HepG2 (cell line): ENCODE data around the gene CD300LF. TPM values are rescaled to one million over a fixed set of nuclear protein-coding genes. Genes with fewer than 3 reads are reported as not detected.

ENCODE experiments used
- ATAC-seq: fragments of 200-7000 bp; cut with Tn5 transposase; 3 replicates; pipeline ENCODE4 v1.9.1; 2020; ENCODE audit warnings: mild to moderate bottlenecking, moderate library complexity
- BruUV-seq: library from RNA; stranded (reverse); fragments of 400-500 nt; replicated peaks from 2 replicates; lab custom pipeline; 2021; lab: Mats Ljungman, UMichigan
- CTCF ChIA-PET: fragments of 300-600 bp; formaldehyde crosslinking; extraction: SDS; loops from one replicate; lab custom pipeline; 2021; ENCODE audit warnings: low total read pairs, inconsistent platforms, low intra/inter-chr PET ratio; lab: Yijun Ruan, JAX
- POLR2A ChIA-PET: fragments of 350-600 bp; sonication (Branson Sonifier 250); formaldehyde crosslinking; loops from one replicate; lab custom pipeline; 2020; ENCODE audit warnings: antibody characterized with exemption, inconsistent platforms; lab: Yijun Ruan, JAX
- DNase-seq: peaks from one replicate; pipeline ENCODE4 v3.0.0-alpha.2; 2015; ENCODE audit warnings: low spot score
- FAIRE-seq: peaks from 3 replicates; lab custom pipeline; 2011; peaks lifted over from hg19 to GRCh38; lab: Jason Lieb, UNC
- H2AFZ ChIP-seq: one replicate; pipeline ENCODE4 v1.6.1; 2011; ENCODE audit warnings: low read length, inconsistent platforms
- H3K27ac ChIP-seq: fragments of 300-600 bp; 3 replicates; pipeline ENCODE4 v1.8.0; 2011; ENCODE audit warnings: mixed run types, mild to moderate bottlenecking, mixed read lengths, low read length, inconsistent platforms; ENCODE audit not compliant: insufficient read depth; ENCODE audit errors: extremely low read length
- H3K27me3 ChIP-seq, 2 experiments: fragments of 200-600 bp in 1 of 2; 2 replicates in 1 of 2; 3 replicates in 1 of 2; pipeline versions ENCODE4 v1.6.0 to v1.8.0; 2011; ENCODE audit warnings: low read length in 2 of 2, mild to moderate bottlenecking in 2 of 2, moderate library complexity in 2 of 2, inconsistent platforms in 1 of 2; ENCODE audit not compliant: insufficient read depth in 2 of 2, control insufficient read depth in 1 of 2
- H3K36me3 ChIP-seq, 2 experiments: fragments of 200-600 bp in 1 of 2; replicated peaks in 1 of 2; 2 replicates in 1 of 2; 3 replicates in 1 of 2; pipeline versions ENCODE4 v1.5.1 to v1.8.0; 2011; ENCODE audit warnings: low read length in 2 of 2, inconsistent platforms in 1 of 2; ENCODE audit not compliant: insufficient read depth in 2 of 2, control insufficient read depth in 1 of 2
- H3K4me1 ChIP-seq: 2 replicates; pipeline ENCODE4 v1.5.1; 2012; ENCODE audit warnings: low read length, inconsistent platforms; ENCODE audit not compliant: insufficient read depth
- H3K4me2 ChIP-seq: 2 replicates; pipeline ENCODE4 v1.6.0; 2011; ENCODE audit warnings: low read depth, low read length, inconsistent platforms
- H3K4me3 ChIP-seq, 3 experiments: fragments of 200-600 bp in 1 of 3; sonication (generic), shearing (Covaris generic) in 1 of 3; replicated peaks in 1 of 3; 2 replicates each; pipeline ENCODE4 v1.5.1; 2011 to 2016; ENCODE audit warnings: low read length in 3 of 3, inconsistent platforms in 2 of 3, low read depth in 2 of 3, mild to moderate bottlenecking in 2 of 3, control low read depth in 1 of 3, mixed read lengths in 1 of 3; ENCODE audit not compliant: insufficient read depth in 1 of 3
- H3K79me2 ChIP-seq: one replicate; pipeline ENCODE4 v1.6.1; 2011; ENCODE audit warnings: low read length, inconsistent platforms; ENCODE audit not compliant: insufficient read depth
- H3K9ac ChIP-seq: 2 replicates; pipeline ENCODE4 v1.6.0; 2011; ENCODE audit warnings: mild to moderate bottlenecking, low read depth, low read length, inconsistent platforms; ENCODE audit not compliant: insufficient read depth
- H3K9me3 ChIP-seq: 2 replicates; pipeline ENCODE4 v1.5.1; 2012; ENCODE audit warnings: mild to moderate bottlenecking, low read length
- H4K20me1 ChIP-seq: 2 replicates; pipeline ENCODE4 v1.6.0; 2011; ENCODE audit warnings: inconsistent platforms, mild to moderate bottlenecking, low read length, moderate library complexity; ENCODE audit not compliant: insufficient read depth
- CREB1 ChIP-seq, 2 experiments: fragments of 450-650 bp in 1 of 2; IDR thresholded peaks; 2 replicates each; pipeline ENCODE4 v1.6.1; 2016 to 2017; ENCODE audit warnings: control low read depth in 1 of 2, mild to moderate bottlenecking in 1 of 2, missing compliant biosample characterization in 1 of 2, missing genetic modification characterization in 1 of 2
- ESRRA ChIP-seq: sonication (generic); formaldehyde crosslinking; IDR thresholded peaks from 2 replicates; pipeline ENCODE4 v1.5.1; 2020; ENCODE audit warnings: mild to moderate bottlenecking, low read depth, missing genetic modification reagents
- FOXK2 ChIP-seq: fragments of 450-650 bp; IDR thresholded peaks from 2 replicates; pipeline ENCODE4 v1.6.1; 2016
- HNRNPL ChIP-seq: fragments of 200-400 bp; formaldehyde crosslinking; IDR thresholded peaks from 2 replicates; pipeline ENCODE4 v1.6.1; 2017; ENCODE audit warnings: mild to moderate bottlenecking, low read depth, low read length
- PHB2 ChIP-seq: fragments of 450-650 bp; IDR thresholded peaks from 2 replicates; pipeline ENCODE4 v1.6.1; 2018; ENCODE audit not compliant: partially characterized antibody
- POLR2AphosphoS2 ChIP-seq: IDR thresholded peaks from 2 replicates; pipeline ENCODE4 v1.6.1; 2011; ENCODE audit warnings: low read depth, low read length, improper control_type of control experiment
- RFX1 ChIP-seq: fragments of 450-650 bp; IDR thresholded peaks from 2 replicates; pipeline ENCODE4 v1.6.1; 2017
- SMC3 ChIP-seq: IDR thresholded peaks from 2 replicates; pipeline ENCODE4 v1.6.1; 2011; ENCODE audit warnings: low read length, improper control_type of control experiment
- ZNF747 ChIP-seq: sonication (generic); formaldehyde crosslinking; IDR thresholded peaks from 2 replicates; pipeline ENCODE4 v1.8.1; 2023; ENCODE audit warnings: missing genetic modification reagents, mild to moderate bottlenecking, borderline replicate concordance
- WGBS: methylation state at CpG from one replicate; pipeline ENCODE4 v1.1.6; 2017; ENCODE audit warnings: low lambda C conversion rate; 5-methylcytosine and 5-hydroxymethylcytosine counted together
- in situ Hi-C: cut with HindIII; loops from 2 replicates; pipeline ENCODE4 v1.10.0; 2017; ENCODE audit warnings: low pct_unique_long_range_greater_than_20kb; ENCODE audit not compliant: extremely low pct_ligation_motif_present
- intact Hi-C: fragments of 100-400 bp; cut with micrococcal nuclease; formaldehyde crosslinking; loops from one replicate; pipeline ENCODE4 v1.10.0; 2022; ENCODE audit not compliant: unreplicated experiment
- polyA plus RNA-seq, 8 experiments: library from polyadenylated mRNA; depleted of rRNA in 3 of 8; stranded (reverse) in 7 of 8; unstranded in 1 of 8; fragments of >200 nt; fragmentation: Illumina TruSeq in 4 of 8; extraction: Trizol in 4 of 8; gene quantifications; 2 replicates each; pipeline versions ENCODE4 v1.2.1 to v1.2.3, GENCODE V29; 2011 to 2016; ENCODE audit warnings: low read depth in 4 of 8, missing spikeins in 1 of 8, mixed read lengths in 1 of 8; ENCODE audit not compliant: insufficient read depth in 1 of 8
- total RNA-seq, 5 experiments: library from RNA; depleted of rRNA; stranded (reverse); fragments of >200 nt; fragmentation: Illumina TruSeq; extraction: Trizol; gene quantifications; 2 replicates each; pipeline ENCODE4 v1.2.3, GENCODE V29; 2016; ENCODE audit warnings: low read depth in 1 of 5
- TF ChIP-seq, protein P1 (sequence below): sonication (generic); formaldehyde crosslinking; IDR thresholded peaks from 2 replicates; pipeline ENCODE4 v1.5.0; 2020; ENCODE audit warnings: missing genetic modification reagents, mild to moderate bottlenecking, borderline replicate concordance
- TF ChIP-seq, protein P2 (sequence below): sonication (generic); formaldehyde crosslinking; IDR thresholded peaks from 2 replicates; pipeline ENCODE4 v1.5.1; 2020; ENCODE audit warnings: missing genetic modification reagents, mild to moderate bottlenecking, borderline replicate concordance
- TF ChIP-seq, protein P3 (sequence below): sonication (generic); formaldehyde crosslinking; conservative IDR thresholded peaks from 2 replicates; pipeline ENCODE4 v1.8.1; 2023; ENCODE audit warnings: missing genetic modification reagents
- TF ChIP-seq, protein P4 (sequence below): IDR thresholded peaks from 2 replicates; pipeline ENCODE4 v1.6.1; 2012; ENCODE audit warnings: low read length, improper control_type of control experiment
- TF ChIP-seq, protein P5 (sequence below): fragments of 450-650 bp; IDR thresholded peaks from 2 replicates; pipeline ENCODE4 v1.6.1; 2016

The CD300LF gene
- total and polyA plus RNA-seq, 2 of the 13 experiments (the other 11 are each of a cell fraction or from before 2014, with no cell fraction given): not detected

DNA sequence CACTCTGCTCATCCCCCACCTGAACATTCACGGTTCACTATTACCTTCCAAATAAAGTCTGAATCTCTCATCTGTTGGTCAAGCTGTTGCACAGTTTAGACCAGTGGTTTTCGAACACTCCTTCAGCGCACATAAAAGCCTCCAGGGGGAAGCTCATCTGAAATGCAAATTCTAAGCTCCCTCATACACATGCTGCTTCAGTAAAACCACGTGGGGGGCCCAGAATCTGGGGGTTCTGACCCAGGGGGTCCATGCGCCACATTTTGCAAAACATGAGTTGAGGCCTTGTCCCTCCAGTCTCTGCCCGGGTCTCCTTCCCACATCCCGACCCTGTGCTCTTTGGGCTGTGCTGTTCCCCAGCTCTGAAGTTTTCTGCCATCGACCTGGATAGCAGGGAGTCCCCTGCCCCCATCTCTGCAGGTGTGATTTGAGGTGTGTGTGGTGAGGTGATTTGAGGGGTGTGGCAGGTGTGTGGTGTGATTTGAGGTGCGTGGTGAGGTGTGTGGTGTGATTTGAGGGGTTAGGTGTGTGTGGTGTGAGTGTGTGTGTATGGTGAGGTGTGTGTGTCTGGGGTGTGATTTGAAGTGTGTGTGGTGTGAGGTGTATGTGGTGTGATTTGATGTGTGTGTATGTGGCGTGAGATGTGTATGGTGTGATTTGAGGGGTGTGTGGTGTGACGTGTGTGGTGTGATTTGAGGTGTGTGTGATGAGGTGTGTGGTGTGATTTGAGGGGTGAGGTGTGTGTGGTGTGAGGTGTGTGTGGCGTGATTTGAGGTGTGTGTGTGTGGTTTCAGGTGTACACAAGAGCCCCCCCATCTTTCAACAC, 19.5 kb upstream of the CD300LF start:
- POLR2A ChIA-PET: no interaction called here
- Histone ChIP-seq H3K4me1 (peaks cover 14% of the 10 kb centered on the region), H3K9ac (no peak overlapping the region), H3K36me3 (no peaks in the 10 kb centered on the region), H3K79me2 (no peaks in the 10 kb centered on the region), H3K4me2 (no peak overlapping the region), H2AFZ (no peak overlapping the region), H4K20me1 (no peaks in the 10 kb centered on the region), H3K27me3 (peaks cover 5 to 42% of the 10 kb centered on the region in 2 experiments; a peak in 4 of 5 replicates), H3K27ac (no peak overlapping the region), H3K9me3 (peaks cover 9% of the 10 kb centered on the region; the same call in 1 of the 2 replicates), H3K4me3 (no peak overlapping the region)
- in situ Hi-C loops (no loop called here), intact Hi-C loops (no loop called here)
- TF ChIP-seq CREB1 (IDR thresholded peaks at IDR 0.05): peak; percentile 44; the same call in 1 of the 2 replicates
- no peak for TF ChIP-seq CREB1 (CRISPR knock-in tag; IDR thresholded peaks at IDR 0.05)
- TF ChIP-seq ESRRA (CRISPR knock-in tag): no peak
- no peak for TF ChIP-seq POLR2AphosphoS2
- TF ChIP-seq, protein P1, sequence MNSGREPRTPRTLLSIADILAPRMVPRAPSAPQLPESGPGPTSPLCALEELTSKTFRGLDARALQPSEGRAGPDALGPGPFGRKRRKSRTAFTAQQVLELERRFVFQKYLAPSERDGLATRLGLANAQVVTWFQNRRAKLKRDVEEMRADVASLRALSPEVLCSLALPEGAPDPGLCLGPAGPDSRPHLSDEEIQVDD: no peak
- 0 out of 2 replicates have a peak, but pooled peaks have one; percentile 29 for TF ChIP-seq HNRNPL
- no peak for TF ChIP-seq SMC3
- TF ChIP-seq, protein P2, sequence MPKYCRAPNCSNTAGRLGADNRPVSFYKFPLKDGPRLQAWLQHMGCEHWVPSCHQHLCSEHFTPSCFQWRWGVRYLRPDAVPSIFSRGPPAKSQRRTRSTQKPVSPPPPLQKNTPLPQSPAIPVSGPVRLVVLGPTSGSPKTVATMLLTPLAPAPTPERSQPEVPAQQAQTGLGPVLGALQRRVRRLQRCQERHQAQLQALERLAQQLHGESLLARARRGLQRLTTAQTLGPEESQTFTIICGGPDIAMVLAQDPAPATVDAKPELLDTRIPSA (CRISPR knock-in tag): no peak
- TF ChIP-seq, protein P3, sequence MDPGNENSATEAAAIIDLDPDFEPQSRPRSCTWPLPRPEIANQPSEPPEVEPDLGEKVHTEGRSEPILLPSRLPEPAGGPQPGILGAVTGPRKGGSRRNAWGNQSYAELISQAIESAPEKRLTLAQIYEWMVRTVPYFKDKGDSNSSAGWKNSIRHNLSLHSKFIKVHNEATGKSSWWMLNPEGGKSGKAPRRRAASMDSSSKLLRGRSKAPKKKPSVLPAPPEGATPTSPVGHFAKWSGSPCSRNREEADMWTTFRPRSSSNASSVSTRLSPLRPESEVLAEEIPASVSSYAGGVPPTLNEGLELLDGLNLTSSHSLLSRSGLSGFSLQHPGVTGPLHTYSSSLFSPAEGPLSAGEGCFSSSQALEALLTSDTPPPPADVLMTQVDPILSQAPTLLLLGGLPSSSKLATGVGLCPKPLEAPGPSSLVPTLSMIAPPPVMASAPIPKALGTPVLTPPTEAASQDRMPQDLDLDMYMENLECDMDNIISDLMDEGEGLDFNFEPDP (CRISPR knock-in tag): 0 out of 2 replicates have a peak, but pooled peaks have one; percentile 48
- TF ChIP-seq RFX1: no peak
- no peak for TF ChIP-seq PHB2
- TF ChIP-seq FOXK2: peak; percentile 12; the same call in 1 of the 2 replicates
- TF ChIP-seq, protein P4, sequence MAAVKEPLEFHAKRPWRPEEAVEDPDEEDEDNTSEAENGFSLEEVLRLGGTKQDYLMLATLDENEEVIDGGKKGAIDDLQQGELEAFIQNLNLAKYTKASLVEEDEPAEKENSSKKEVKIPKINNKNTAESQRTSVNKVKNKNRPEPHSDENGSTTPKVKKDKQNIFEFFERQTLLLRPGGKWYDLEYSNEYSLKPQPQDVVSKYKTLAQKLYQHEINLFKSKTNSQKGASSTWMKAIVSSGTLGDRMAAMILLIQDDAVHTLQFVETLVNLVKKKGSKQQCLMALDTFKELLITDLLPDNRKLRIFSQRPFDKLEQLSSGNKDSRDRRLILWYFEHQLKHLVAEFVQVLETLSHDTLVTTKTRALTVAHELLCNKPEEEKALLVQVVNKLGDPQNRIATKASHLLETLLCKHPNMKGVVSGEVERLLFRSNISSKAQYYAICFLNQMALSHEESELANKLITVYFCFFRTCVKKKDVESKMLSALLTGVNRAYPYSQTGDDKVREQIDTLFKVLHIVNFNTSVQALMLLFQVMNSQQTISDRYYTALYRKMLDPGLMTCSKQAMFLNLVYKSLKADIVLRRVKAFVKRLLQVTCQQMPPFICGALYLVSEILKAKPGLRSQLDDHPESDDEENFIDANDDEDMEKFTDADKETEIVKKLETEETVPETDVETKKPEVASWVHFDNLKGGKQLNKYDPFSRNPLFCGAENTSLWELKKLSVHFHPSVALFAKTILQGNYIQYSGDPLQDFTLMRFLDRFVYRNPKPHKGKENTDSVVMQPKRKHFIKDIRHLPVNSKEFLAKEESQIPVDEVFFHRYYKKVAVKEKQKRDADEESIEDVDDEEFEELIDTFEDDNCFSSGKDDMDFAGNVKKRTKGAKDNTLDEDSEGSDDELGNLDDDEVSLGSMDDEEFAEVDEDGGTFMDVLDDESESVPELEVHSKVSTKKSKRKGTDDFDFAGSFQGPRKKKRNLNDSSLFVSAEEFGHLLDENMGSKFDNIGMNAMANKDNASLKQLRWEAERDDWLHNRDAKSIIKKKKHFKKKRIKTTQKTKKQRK: no peak
- TF ChIP-seq, protein P5, sequence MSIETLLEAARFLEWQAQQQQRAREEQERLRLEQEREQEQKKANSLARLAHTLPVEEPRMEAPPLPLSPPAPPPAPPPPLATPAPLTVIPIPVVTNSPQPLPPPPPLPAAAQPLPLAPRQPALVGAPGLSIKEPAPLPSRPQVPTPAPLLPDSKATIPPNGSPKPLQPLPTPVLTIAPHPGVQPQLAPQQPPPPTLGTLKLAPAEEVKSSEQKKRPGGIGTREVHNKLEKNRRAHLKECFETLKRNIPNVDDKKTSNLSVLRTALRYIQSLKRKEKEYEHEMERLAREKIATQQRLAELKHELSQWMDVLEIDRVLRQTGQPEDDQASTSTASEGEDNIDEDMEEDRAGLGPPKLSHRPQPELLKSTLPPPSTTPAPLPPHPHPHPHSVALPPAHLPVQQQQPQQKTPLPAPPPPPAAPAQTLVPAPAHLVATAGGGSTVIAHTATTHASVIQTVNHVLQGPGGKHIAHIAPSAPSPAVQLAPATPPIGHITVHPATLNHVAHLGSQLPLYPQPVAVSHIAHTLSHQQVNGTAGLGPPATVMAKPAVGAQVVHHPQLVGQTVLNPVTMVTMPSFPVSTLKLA: peak; percentile 97
- TF ChIP-seq ZNF747: no peak
- CTCF ChIA-PET: no interaction called here
- WGBS: 41% methylated on average over 12 of the region's 12 CpGs
- DNase-seq (no peak), FAIRE-seq (peak; percentile 4), ATAC-seq (no peak)
- no TSS peak for BruUV-seq
